Uterus (tissue), 4 donors: ENCODE data around the gene CARS1. TPM values are rescaled to one million over a fixed set of nuclear protein-coding genes. Genes with fewer than 3 reads are reported as not detected.

ENCODE experiments used
- DNase-seq, 2 donors: peaks; one replicate each; pipeline ENCODE4 v3.0.0-alpha.2; 2019 to 2020
- H3K27ac ChIP-seq, 2 donors: fragments of 200-600 bp; sonication (generic); 1 replicate in 1 of 2; 2 replicates in 1 of 2; pipeline ENCODE4 v1.5.1; 2016 to 2018
- H3K27me3 ChIP-seq, 2 donors: fragments of 200-600 bp; sonication (generic); one replicate each; pipeline ENCODE4 v1.5.1; 2018 to 2019; ENCODE audit warnings: control low read depth in 1 of 2
- H3K36me3 ChIP-seq, 2 donors: fragments of 200-600 bp; sonication (generic); one replicate each; pipeline ENCODE4 v1.5.1; 2019; ENCODE audit warnings: control low read depth in 1 of 2
- H3K4me1 ChIP-seq, 2 donors: fragments of 200-600 bp; sonication (generic); one replicate each; pipeline ENCODE4 v1.5.1; 2018 to 2019; ENCODE audit warnings: control low read depth in 1 of 2
- H3K4me3 ChIP-seq, 2 donors: fragments of 200-600 bp; sonication (generic); 1 replicate in 1 of 2; 2 replicates in 1 of 2; pipeline ENCODE4 v1.5.1; 2018 to 2019; ENCODE audit warnings: mild to moderate bottlenecking in 1 of 2
- H3K9me3 ChIP-seq, 2 donors: fragments of 200-600 bp; sonication (generic); one replicate each; pipeline ENCODE4 v1.5.1; 2019; ENCODE audit warnings: control low read depth in 1 of 2
- POLR2A ChIP-seq, 2 donors: fragments of 450-650 bp; IDR thresholded peaks; one replicate each; pipeline ENCODE4 v1.6.1; 2016; ENCODE audit warnings: antibody characterized with exemption in 2 of 2, mild to moderate bottlenecking in 1 of 2, moderate library complexity in 1 of 2
- intact Hi-C: fragments of 100-400 bp; cut with DNase I; formaldehyde crosslinking; loops from one replicate; pipeline ENCODE4 v1.15.1; 2023; ENCODE audit warnings: low total_unique reads
- total RNA-seq, 4 donors: library from RNA; depleted of rRNA in 3 of 4; stranded (reverse); fragments of >200 nt in 3 of 4; gene quantifications; one replicate each; pipeline versions ENCODE4 v1.1.0 to v1.2.4, GENCODE V29; 2014 to 2023
- TF ChIP-seq, protein P1 (sequence below), 4 experiments: fragments of 200-600 bp in 2 of 4; fragments of 450-650 bp in 2 of 4; sonication (generic) in 2 of 4; IDR thresholded peaks; one replicate each; pipeline ENCODE4 v1.5.1; 2016 to 2019; ENCODE audit warnings: antibody characterized with exemption in 4 of 4, mild to moderate bottlenecking in 2 of 4, moderate library complexity in 1 of 4
- donor health status: DM: yes; HTN: yes; CAD: no.

The CARS1 gene
- total RNA-seq, 4 donors from 2014 or later: 13.2 to 39.5 (median 27.4) TPM

DNA sequence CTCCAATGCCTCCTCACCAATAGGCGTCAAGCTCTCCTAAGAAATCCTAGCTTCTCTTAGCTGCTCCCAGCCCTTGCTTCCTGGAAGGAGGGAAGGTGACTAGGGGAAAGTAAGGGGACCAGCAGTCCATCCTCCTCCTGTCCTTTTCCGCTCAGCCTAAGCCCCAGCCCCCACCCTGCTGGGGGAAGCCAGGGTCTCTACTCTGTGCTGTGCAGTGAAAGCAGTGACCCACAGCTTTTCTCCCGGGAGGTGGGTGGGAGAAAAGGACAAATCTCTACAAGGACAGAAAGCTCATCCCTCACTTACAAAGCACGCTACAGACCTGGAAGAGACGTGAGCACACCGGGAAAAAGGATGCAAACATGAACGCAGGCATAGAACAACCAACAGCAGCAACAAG, 97.1 kb downstream of the CARS1 start:
- no peaks in the 10 kb centered on the region for H3K36me3 ChIP-seq
- no peak overlapping the region for H3K27ac ChIP-seq
- intact Hi-C loops: no loop called here
- H3K4me3 ChIP-seq: no peak overlapping the region
- no peaks in the 10 kb centered on the region for H3K9me3 ChIP-seq
- no peaks in the 10 kb centered on the region for H3K4me1 ChIP-seq
- no peak for TF ChIP-seq POLR2A (IDR thresholded peaks at IDR 0.05)
- TF ChIP-seq, protein P1, sequence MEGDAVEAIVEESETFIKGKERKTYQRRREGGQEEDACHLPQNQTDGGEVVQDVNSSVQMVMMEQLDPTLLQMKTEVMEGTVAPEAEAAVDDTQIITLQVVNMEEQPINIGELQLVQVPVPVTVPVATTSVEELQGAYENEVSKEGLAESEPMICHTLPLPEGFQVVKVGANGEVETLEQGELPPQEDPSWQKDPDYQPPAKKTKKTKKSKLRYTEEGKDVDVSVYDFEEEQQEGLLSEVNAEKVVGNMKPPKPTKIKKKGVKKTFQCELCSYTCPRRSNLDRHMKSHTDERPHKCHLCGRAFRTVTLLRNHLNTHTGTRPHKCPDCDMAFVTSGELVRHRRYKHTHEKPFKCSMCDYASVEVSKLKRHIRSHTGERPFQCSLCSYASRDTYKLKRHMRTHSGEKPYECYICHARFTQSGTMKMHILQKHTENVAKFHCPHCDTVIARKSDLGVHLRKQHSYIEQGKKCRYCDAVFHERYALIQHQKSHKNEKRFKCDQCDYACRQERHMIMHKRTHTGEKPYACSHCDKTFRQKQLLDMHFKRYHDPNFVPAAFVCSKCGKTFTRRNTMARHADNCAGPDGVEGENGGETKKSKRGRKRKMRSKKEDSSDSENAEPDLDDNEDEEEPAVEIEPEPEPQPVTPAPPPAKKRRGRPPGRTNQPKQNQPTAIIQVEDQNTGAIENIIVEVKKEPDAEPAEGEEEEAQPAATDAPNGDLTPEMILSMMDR (IDR thresholded peaks at IDR 0.05): no peak
- DNase-seq: no peak
- H3K27me3 ChIP-seq: no peaks in the 10 kb centered on the region

DNA sequence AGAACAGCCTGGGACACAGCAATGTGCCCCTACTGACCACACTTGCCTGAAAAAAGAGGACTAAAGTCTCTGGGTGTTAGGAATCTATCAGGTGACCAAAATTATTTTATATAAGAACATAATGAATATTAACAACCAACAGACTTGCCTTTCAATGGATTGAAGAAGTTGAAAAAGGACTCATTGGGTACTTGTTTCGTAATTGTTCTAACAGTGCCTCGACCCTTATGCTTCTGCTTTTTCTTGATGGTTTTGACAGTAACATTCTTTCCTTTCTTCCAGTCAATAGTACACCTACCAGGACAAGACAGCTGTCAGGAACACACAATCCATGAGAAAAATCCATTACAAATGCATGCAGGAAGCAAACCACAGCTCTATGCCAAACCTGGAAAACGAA, 99.0 kb downstream of the CARS1 start:
- intact Hi-C loops: no loop called here
- no peaks in the 10 kb centered on the region for H3K36me3 ChIP-seq
- H3K4me3 ChIP-seq: no peak overlapping the region
- DNase-seq: no peak
- no peaks in the 10 kb centered on the region for H3K9me3 ChIP-seq
- no peaks in the 10 kb centered on the region for H3K27me3 ChIP-seq
- no peak overlapping the region for H3K27ac ChIP-seq
- TF ChIP-seq, protein P1 (IDR thresholded peaks at IDR 0.05): no peak
- TF ChIP-seq POLR2A (IDR thresholded peaks at IDR 0.05): no peak
- H3K4me1 ChIP-seq: no peaks in the 10 kb centered on the region

DNA sequence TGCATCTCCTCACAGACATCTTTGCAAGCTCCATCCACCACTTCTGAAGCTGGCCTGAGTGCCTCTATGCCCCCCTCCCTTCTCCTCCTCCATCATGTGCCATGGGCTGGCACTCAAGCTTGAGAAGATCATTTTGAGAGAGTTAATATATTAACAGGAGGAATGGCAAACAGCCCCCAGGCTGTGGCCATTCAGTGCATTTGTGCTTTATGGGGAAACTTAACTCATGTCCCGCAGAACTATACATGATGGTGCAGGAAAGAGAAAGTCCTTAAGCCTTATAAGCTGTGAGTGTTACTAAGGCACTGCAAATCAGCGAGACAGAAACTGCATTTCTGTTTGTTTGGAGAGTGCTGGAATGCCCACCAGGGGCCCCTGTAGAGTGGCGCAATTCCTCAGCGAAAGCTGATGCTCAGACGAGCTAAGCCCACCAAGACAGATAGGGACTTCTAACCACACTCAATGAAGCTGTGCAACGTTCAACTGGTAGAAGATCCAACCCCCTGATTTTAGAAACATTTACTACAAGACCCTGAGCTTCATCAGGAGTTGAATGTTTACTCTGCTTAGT, 101.2 kb downstream of the CARS1 start:
- Histone ChIP-seq H3K4me1 (no peaks in the 10 kb centered on the region), H3K4me3 (no peak overlapping the region), H3K36me3 (no peaks in the 10 kb centered on the region), H3K27ac (no peak overlapping the region), H3K27me3 (no peaks in the 10 kb centered on the region), H3K9me3 (no peaks in the 10 kb centered on the region)
- no peak for DNase-seq
- intact Hi-C loops: no loop called here
- TF ChIP-seq POLR2A (IDR thresholded peaks at IDR 0.05): no peak
- TF ChIP-seq, protein P1 (IDR thresholded peaks at IDR 0.05): no peak

DNA sequence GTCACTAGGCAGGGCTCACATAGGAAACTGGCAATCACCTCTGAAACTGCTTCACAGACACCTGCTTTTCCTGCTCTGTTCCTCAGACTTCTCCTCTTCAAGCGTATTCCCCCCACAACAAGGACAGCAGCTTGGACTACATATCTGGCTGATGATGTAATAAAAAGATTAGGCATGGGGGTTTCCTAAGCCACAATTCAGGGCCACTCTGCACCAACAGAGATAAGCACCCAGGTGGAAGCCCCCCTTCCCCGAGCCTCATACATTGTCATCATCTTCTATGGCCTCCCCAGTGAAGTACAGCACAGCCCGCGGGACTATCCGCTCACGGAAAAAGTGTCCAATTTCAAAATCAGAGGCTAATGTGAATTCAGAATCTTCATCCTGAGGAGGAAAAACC, 103.0 kb downstream of the CARS1 start:
- Histone ChIP-seq H3K27ac (no peak overlapping the region), H3K27me3 (no peaks in the 10 kb centered on the region), H3K9me3 (no peaks in the 10 kb centered on the region), H3K4me1 (no peaks in the 10 kb centered on the region), H3K36me3 (no peaks in the 10 kb centered on the region), H3K4me3 (no peak overlapping the region)
- DNase-seq: no peak
- no peak for TF ChIP-seq POLR2A (IDR thresholded peaks at IDR 0.05)
- TF ChIP-seq, protein P1 (IDR thresholded peaks at IDR 0.05): no peak
- intact Hi-C loops: no loop called here

DNA sequence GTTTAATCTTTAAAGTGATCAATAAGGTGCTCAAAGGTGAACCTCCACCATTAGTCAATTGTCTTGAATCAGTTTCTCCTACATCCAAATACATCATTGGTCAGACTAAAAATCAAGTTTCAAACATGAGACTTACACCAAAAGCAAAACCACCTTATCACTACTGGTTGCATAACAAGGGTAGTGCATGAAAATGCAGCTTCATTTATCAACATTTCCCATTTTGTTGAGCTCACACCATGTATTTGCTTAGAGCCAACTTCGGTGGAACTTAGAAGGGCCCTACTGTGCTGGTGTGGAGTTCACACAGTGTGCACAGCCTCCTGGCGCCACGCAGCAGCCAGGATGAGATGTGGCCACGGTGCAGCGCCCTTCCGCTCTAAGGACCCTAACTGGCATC, 104.9 kb downstream of the CARS1 start:
- intact Hi-C loops: no loop called here
- H3K27me3 ChIP-seq: no peaks in the 10 kb centered on the region
- no peaks in the 10 kb centered on the region for H3K36me3 ChIP-seq
- DNase-seq: no peak
- H3K4me1 ChIP-seq: no peaks in the 10 kb centered on the region
- H3K9me3 ChIP-seq: no peaks in the 10 kb centered on the region
- H3K4me3 ChIP-seq: no peak overlapping the region
- TF ChIP-seq POLR2A (IDR thresholded peaks at IDR 0.05): no peak
- TF ChIP-seq, protein P1 (IDR thresholded peaks at IDR 0.05): no peak
- H3K27ac ChIP-seq: peak overlapping the region; percentile 20 to 51
